GM12878 (cell line): ENCODE data around the gene WWC2. TPM values are rescaled to one million over a fixed set of nuclear protein-coding genes. Genes with fewer than 3 reads are reported as not detected.

Experiments used
- ATAC-seq: fragments of 200-7000 bp; cut with Tn5 transposase; 3 replicates; pipeline ENCODE4 v1.9.1; 2020; ENCODE audit warnings: mild to moderate bottlenecking, moderate library complexity
- BruUV-seq: library from RNA; stranded (reverse); fragments of 400-500 nt; replicated peaks from 2 replicates; lab custom pipeline; 2021; lab: Mats Ljungman, UMichigan
- CTCF ChIA-PET: fragments of 300-600 bp; sonication (Branson Sonifier 250); formaldehyde crosslinking; extraction: SDS; loops from one replicate; lab custom pipeline; 2021; ENCODE audit warnings: inconsistent platforms; lab: Yijun Ruan, JAX
- POLR2A ChIA-PET: fragments of 350-600 bp; formaldehyde crosslinking; extraction: SDS; loops from one replicate; lab custom pipeline; 2021; ENCODE audit warnings: inconsistent platforms; lab: Charles Lee
- RAD21 ChIA-PET: fragments of 300-600 bp; sonication (Branson Sonifier 250); formaldehyde crosslinking; loops from one replicate; lab custom pipeline; 2023; ENCODE audit warnings: antibody characterized with exemption; ENCODE audit not compliant: unreplicated experiment; lab: Charles Lee
- SMC1A ChIA-PET: fragments of 300-600 bp; sonication (Branson Sonifier 250); formaldehyde crosslinking; loops from one replicate; lab custom pipeline; 2023; ENCODE audit not compliant: unreplicated experiment, uncharacterized antibody; lab: Charles Lee
- DNase-seq: peaks from one replicate; pipeline ENCODE4 v3.0.0-alpha.2; 2011; ENCODE audit warnings: low read depth, low spot score
- FAIRE-seq: peaks from 3 replicates; lab custom pipeline; 2011; peaks lifted over from hg19 to GRCh38; lab: Jason Lieb, UNC
- H2AFZ ChIP-seq: 2 replicates; pipeline ENCODE4 v1.6.0; 2011; ENCODE audit warnings: low read depth, low read length, control low read depth; ENCODE audit not compliant: control insufficient read depth
- H3K27ac ChIP-seq: 2 replicates; pipeline ENCODE4 v1.5.1; 2011; ENCODE audit warnings: control low read depth; ENCODE audit not compliant: control insufficient read depth, insufficient read depth
- H3K27me3 ChIP-seq, 2 experiments: replicated peaks in 1 of 2; 2 replicates each; pipeline versions ENCODE4 v1.6.0 to v1.6.1; 2011; ENCODE audit warnings: low read length in 1 of 2; ENCODE audit not compliant: control insufficient read depth in 2 of 2, insufficient read depth in 2 of 2
- H3K36me3 ChIP-seq, 2 experiments: 2 replicates each; pipeline ENCODE4 v1.5.1; 2011; ENCODE audit warnings: low read length in 1 of 2; ENCODE audit not compliant: control insufficient read depth in 2 of 2, insufficient read depth in 2 of 2
- H3K4me1 ChIP-seq: 2 replicates; pipeline ENCODE4 v1.6.1; 2011; ENCODE audit warnings: mild to moderate bottlenecking, low read length, moderate library complexity, mixed read lengths; ENCODE audit not compliant: control insufficient read depth, insufficient read depth
- H3K4me2 ChIP-seq: 2 replicates; pipeline ENCODE4 v1.6.0; 2011; ENCODE audit warnings: control low read depth; ENCODE audit not compliant: control insufficient read depth, insufficient read depth
- H3K4me3 ChIP-seq: fragments of 200-600 bp; sonication (generic); 2 replicates; pipeline ENCODE4 v1.5.1; 2016
- H3K79me2 ChIP-seq: 2 replicates; pipeline ENCODE4 v1.6.0; 2011; ENCODE audit warnings: low read length; ENCODE audit not compliant: control insufficient read depth, insufficient read depth
- H3K9ac ChIP-seq: 2 replicates; pipeline ENCODE4 v1.8.0; 2011; ENCODE audit warnings: low read length, control low read depth, mixed read lengths; ENCODE audit not compliant: control insufficient read depth, insufficient read depth
- H3K9me3 ChIP-seq: replicated peaks from 3 replicates; pipeline ENCODE4 v1.5.1; 2011; ENCODE audit warnings: mild to moderate bottlenecking, low read length; ENCODE audit not compliant: control insufficient read depth, insufficient read depth
- H4K20me1 ChIP-seq: 2 replicates; pipeline ENCODE4 v1.6.0; 2011; ENCODE audit not compliant: control insufficient read depth, insufficient read depth
- KDM1A ChIP-seq: fragments of 200-600 bp; sonication (generic); IDR thresholded peaks from 2 replicates; pipeline ENCODE4 v1.6.1; 2016; ENCODE audit warnings: borderline replicate concordance
- NFXL1 ChIP-seq: fragments of 450-650 bp; IDR thresholded peaks from 2 replicates; pipeline ENCODE4 v1.6.1; 2017; ENCODE audit warnings: antibody characterized with exemption, mild to moderate bottlenecking, borderline replicate concordance
- POU2F2 ChIP-seq: IDR thresholded peaks from 3 replicates; pipeline ENCODE4 v1.6.1; 2011; ENCODE audit warnings: low read depth, mild to moderate bottlenecking, low read length, borderline replicate concordance
- RBBP5 ChIP-seq: fragments of 200-600 bp; sonication (generic); conservative IDR thresholded peaks from 2 replicates; pipeline ENCODE4 v1.6.1; 2016
- RFX5 ChIP-seq: IDR thresholded peaks from 2 replicates; pipeline ENCODE4 v1.6.1; 2011; ENCODE audit warnings: low read depth, low read length, improper control_type of control experiment
- SMAD1 ChIP-seq: fragments of 450-650 bp; IDR thresholded peaks from 2 replicates; pipeline ENCODE4 v1.6.1; 2018; ENCODE audit warnings: mild to moderate bottlenecking, low read depth; ENCODE audit not compliant: partially characterized antibody
- SP1 ChIP-seq: IDR thresholded peaks from one replicate; pipeline ENCODE4 v1.6.1; 2011; ENCODE audit warnings: low read depth, low read length
- ZBTB40 ChIP-seq: fragments of 450-650 bp; IDR thresholded peaks from 2 replicates; pipeline ENCODE4 v1.6.1; 2016; ENCODE audit warnings: mild to moderate bottlenecking, moderate library complexity, borderline replicate concordance
- ZNF384 ChIP-seq: IDR thresholded peaks from 2 replicates; pipeline ENCODE4 v1.6.1; 2012; ENCODE audit warnings: low read depth, mild to moderate bottlenecking, low read length, improper control_type of control experiment, borderline replicate concordance
- whole genome bisulfite sequencing: methylation state at CpG from one replicate; pipeline ENCODE4 v1.1.6; 2016; ENCODE audit warnings: low lambda C conversion rate; ENCODE audit not compliant: insufficient replicate concordance, insufficient coverage; ENCODE audit errors: missing lambda C conversion rate; 5-methylcytosine and 5-hydroxymethylcytosine counted together
- in situ Hi-C: fragments of 300-500 bp; cut with MboI; formaldehyde crosslinking; loops from 9 replicates; pipeline ENCODE4 v1.14.3; 2018; ENCODE audit warnings: mixed read lengths
- intact Hi-C: fragments of 100-400 bp; cut with micrococcal nuclease; formaldehyde crosslinking; loops from one replicate; pipeline ENCODE4 v1.14.2; 2022; ENCODE audit not compliant: unreplicated experiment
- polyA plus RNA-seq, 11 experiments: library from polyadenylated mRNA; depleted of rRNA in 4 of 11; unstranded in 6 of 11; stranded (reverse) in 5 of 11; fragments of >200 nt; fragmentation: Nextera tagmentation in 4 of 11; fragmentation: Illumina TruSeq in 1 of 11; extraction: Ambion mirVana in 4 of 11; extraction: Trizol in 1 of 11; gene quantifications; 1 replicate in 1 of 11; 2 replicates in 10 of 11; pipeline versions ENCODE4 v1.2.1 to v1.2.3, GENCODE V29; 2011 to 2016; ENCODE audit warnings: inconsistent platforms in 2 of 11, missing spikeins in 2 of 11, low read depth in 1 of 11
- total RNA-seq, 4 experiments: library from RNA; depleted of rRNA in 3 of 4; stranded (reverse); fragments of >200 nt in 3 of 4; fragmentation: Illumina TruSeq in 1 of 4; extraction: Trizol in 1 of 4; gene quantifications; 2 replicates each; pipeline versions ENCODE4 v1.2.1 to v1.2.3, GENCODE V29; 2013 to 2021

WWC2 gene
- total and polyA plus RNA-seq, 10 of the 15 experiments (the other 5 are each of a cell fraction or from before 2014, with no cell fraction given) = 0.02 to 0.72 (median 0.06) TPM; not detected in 3

- DNase-seq (no peak), ATAC-seq (no peak), FAIRE-seq (no peak)
- H3K9ac ChIP-seq = no peak overlapping the region
- RAD21 ChIA-PET = no interaction called here
- TF ChIP-seq SP1 (no peak), RBBP5 (no peak), RFX5 (no peak), KDM1A (no peak), ZNF384 (no peak), SMAD1 (no peak)
- CTCF ChIA-PET = interaction anchor here (2.6 kb wide), 1 partner anchor 115 kb away, joined by 6 read pairs; no protein-coding TSS in a partner anchor
- H3K4me2 ChIP-seq = no peak overlapping the region
- BruUV-seq = no TSS peak
- peaks cover 0 to 3% of the 10 kb centered on the region in 2 experiments; a peak in 1 of 4 replicates for H3K27me3 ChIP-seq
- no peaks in the 10 kb centered on the region for H3K9me3 ChIP-seq
- in situ Hi-C loops (no loop called here), intact Hi-C loops (no loop called here)
- no peaks in the 10 kb centered on the region for H3K79me2 ChIP-seq
- H3K4me3 ChIP-seq = no peak overlapping the region
- POLR2A ChIA-PET = no interaction called here
- no peaks in the 10 kb centered on the region for H3K36me3 ChIP-seq
- SMC1A ChIA-PET = interaction anchor here (1.9 kb wide), 1 partner anchor 13 kb away, joined by 5 read pairs; no protein-coding TSS in a partner anchor
- no peaks in the 10 kb centered on the region for H3K4me1 ChIP-seq
- WGBS = 0% methylated on average over 3 of the region's 3 CpGs
- no peak overlapping the region for H3K27ac ChIP-seq
- no peaks in the 10 kb centered on the region for H4K20me1 ChIP-seq
- no peak overlapping the region for H2AFZ ChIP-seq
These were observed 48.1 kb downstream of the WWC2 start for GRCh38 chr4:183147196-183147595.

- FAIRE-seq (no peak), DNase-seq (no peak), ATAC-seq (no peak)
- POLR2A ChIA-PET = no interaction called here
- Histone ChIP-seq H3K9ac (no peak overlapping the region), H2AFZ (no peak overlapping the region), H3K27me3 (peaks cover 0 to 3% of the 10 kb centered on the region in 2 experiments; a peak in 1 of 4 replicates), H3K9me3 (no peaks in the 10 kb centered on the region), H4K20me1 (no peaks in the 10 kb centered on the region), H3K4me3 (no peak overlapping the region), H3K4me1 (no peaks in the 10 kb centered on the region), H3K36me3 (no peaks in the 10 kb centered on the region), H3K27ac (no peak overlapping the region), H3K79me2 (no peaks in the 10 kb centered on the region), H3K4me2 (no peak overlapping the region)
- WGBS = 26% methylated on average over 4 of the region's 4 CpGs
- intact Hi-C loops = no loop called here
- in situ Hi-C loops = no loop called here
- CTCF ChIA-PET = interaction anchor here (0.6 to 2.6 kb wide), 3 partner anchors 114 to 1403 kb away, joined by 3 to 6 read pairs (median 3); no protein-coding TSS in a partner anchor
- no peak for TF ChIP-seq NFXL1
- no peak for TF ChIP-seq POU2F2
- no peak for TF ChIP-seq ZBTB40
- SMC1A ChIA-PET = interaction anchor here (0.7 to 1.9 kb wide), 3 partner anchors 11 to 114 kb away, joined by 4 to 6 read pairs (median 5); no protein-coding TSS in a partner anchor
- RAD21 ChIA-PET = no interaction called here
- BruUV-seq = no TSS peak
These were observed 48.9 kb downstream of the WWC2 start for GRCh38 chr4:183147983-183148382.
